HG03095 (cell line): Measurements from ENCODE around the gene COL5A1.
"Not testable (repeated sequence)": the region's sequence is repeated elsewhere in the genome, so short reads cannot be mapped to it uniquely, and the experiment has no call there.

ENCODE experiments used
- ATAC-seq: cut with Tn5 transposase; IDR thresholded peaks from one replicate; pipeline ENCODE4 v1.9.1; 2021; ENCODE audit warnings: moderate library complexity; ENCODE audit not compliant: unreplicated experiment

COL5A1 gene

DNA sequence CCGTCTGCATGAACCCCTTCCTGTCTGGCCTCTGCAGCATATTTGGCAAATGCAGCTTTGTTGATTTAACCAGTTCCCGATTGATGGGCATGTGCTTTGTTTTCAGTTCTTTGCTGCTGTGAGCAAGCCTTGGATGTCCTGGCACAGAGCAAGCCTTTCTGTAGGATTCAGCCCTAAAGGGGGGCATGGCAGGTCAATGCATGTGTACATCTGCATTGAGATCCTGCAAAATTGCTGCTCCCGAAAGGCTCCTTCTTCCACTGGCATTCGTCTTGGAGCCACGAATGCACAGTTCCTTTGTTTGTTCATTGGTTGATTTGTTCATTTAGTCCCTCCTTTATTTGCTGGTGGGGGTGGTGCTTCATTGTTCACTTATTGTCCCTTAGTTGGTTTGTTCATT, 34.8 kb downstream of the COL5A1 start:
- no peak for ATAC-seq

DNA sequence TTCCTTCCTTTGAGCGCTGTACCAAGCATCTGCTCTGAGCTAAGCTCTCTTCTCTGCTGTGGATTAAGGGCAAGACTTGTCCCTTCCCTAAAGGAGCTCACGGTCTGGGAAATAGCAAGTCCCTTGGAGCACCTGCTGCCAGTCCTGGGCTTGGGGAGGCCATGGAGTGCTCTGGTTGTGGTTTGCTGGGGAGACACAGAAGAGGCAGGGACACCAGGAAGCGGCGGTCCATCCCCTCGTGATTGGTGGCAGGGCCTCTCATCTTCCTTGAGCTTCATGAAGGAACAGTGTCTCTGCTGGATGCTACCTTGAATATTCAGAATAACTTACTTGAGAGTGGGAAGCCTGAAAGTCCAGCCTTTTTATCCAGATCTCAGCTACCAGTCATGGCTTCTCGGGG, 35.3 kb downstream of the COL5A1 start:
- no peak for ATAC-seq

DNA sequence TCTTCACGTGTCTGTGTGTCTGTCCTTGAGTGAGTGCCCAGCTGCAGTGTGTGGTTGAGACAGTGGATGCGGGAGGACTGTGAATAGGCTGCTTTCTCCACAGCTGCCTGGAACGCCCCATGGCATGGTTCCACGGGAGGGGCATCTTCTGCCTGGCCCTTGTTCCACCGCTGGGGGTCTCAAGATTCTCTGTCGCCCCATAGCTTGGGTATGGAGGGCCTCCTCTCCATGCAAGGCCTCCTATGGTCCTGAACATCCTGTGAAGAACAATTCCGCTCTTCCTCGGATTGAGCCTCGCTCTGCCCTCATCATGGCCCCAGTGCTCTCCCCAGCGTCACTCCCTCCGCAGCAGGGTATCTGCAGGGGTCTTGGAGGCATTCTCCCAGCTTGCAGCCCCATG, 36.1 kb downstream of the COL5A1 start:
- no peak for ATAC-seq

DNA sequence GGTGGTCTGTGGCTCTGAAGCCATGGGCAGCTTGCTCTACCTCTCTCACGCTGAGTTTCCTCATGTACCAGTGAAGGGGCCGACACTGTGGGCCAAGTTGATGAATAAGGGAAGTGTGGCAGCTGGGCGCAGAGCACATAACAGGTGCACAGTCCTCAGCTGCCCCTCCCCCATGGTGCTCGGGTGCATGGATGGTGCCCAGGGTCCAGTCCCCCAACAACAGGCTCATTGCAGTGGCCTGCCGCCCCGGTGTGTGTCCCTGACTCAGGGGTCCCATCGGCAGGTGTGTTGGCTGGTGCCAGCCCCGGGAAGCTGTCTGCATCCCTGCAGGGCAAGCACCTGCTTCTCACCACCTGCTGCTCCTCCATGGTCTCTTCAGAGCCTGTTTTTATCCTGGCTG, 36.6 kb downstream of the COL5A1 start:
- ATAC-seq, result no peak

DNA sequence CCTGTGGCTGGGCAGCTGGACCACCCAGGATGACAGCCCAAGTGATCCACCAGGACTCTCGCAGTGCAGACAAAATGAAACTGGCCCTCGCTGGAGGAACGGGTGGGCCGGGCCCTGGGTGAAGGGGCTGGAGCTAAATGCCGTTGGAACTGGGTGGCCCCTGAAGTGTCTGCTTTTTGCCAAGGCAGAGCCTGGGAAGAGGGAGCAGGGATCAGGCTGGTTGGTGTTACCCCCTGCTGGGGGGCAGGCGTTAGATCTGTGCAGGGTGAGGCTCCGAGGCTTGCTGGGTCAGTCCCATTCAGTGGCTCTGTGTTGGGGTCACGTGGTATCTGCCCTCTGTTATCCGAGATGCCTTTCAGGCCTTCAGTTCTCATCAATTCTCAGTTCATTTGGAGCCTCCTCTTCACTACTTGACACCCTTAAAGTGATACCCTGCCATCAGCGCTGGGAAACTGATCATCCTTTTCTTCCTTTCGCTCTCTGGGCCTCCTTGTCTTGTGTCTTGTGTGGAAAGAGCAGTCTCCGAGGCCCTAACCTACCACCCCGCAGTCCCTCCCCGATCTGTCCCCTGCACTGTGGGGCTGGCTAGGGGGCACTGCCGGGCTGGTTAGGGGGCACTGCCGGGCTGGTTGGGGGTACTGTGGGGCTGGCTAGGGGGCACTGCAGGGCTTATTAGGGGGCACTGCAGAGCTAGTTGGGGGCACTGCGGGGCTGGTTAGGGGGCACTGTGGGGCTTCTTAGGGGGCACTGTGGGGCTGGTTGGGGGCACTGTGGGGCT, 37.3 kb downstream of the COL5A1 start:
- ATAC-seq, result no peak

- no peak for ATAC-seq
These were observed 38.2 kb downstream of the COL5A1 start for GRCh38 chr9:134679616-134680392.

DNA sequence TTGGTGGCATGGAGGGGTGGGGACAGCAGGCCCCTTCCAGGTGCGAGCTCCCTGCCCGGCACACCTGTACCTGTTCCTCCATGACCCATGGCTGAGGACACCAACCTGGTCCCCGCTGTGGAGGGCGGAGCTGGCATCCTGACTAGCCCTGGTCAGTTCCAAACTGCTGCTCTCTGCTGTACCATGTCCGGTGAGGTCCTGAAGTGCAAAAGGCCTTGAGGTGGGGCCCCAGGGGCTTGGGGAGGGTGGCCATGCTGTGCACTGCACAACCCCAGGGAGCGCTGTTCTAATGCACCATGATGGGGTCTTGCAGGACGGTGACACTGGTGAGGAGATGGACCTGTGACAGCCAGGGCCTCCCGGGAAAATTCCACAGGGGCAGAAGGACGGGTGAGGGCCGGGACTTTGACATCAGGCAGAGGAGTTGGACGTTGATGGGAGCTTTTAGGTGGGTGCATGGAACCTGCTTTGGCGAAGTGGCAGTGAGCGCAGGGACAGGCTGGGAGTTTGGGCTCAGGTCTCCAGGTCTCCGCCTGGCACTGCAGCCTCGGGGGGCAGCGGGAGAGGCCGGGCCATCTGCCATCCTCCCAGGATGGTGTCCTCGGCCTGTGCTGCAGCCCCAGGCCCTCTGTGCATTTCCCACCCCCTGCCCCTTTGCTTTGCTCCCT, 38.9 kb downstream of the COL5A1 start:
- ATAC-seq, result no peak

- no peak for ATAC-seq
These were observed 39.6 kb downstream of the COL5A1 start for GRCh38 chr9:134681061-134681661.

DNA sequence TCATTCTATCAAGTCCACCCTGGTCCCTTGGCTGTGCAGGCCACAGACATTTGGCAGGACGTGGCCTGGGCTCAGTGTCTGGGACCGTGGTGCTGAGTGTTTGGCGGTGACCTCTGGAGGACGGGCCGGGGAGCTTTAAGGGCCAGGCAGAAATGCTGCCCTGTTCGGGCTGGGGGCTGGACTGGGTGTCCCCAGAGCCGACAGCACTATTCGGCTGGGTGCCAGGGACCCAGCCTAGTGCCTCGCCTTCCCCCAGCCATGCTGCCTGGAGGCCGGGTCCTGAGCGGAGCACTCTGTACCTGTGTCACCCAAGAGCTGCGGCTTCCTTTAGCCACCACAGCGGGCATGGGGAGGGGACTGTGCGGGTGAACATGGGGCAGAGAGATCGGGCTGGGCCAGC, 40.4 kb downstream of the COL5A1 start:
- ATAC-seq, result no peak

DNA sequence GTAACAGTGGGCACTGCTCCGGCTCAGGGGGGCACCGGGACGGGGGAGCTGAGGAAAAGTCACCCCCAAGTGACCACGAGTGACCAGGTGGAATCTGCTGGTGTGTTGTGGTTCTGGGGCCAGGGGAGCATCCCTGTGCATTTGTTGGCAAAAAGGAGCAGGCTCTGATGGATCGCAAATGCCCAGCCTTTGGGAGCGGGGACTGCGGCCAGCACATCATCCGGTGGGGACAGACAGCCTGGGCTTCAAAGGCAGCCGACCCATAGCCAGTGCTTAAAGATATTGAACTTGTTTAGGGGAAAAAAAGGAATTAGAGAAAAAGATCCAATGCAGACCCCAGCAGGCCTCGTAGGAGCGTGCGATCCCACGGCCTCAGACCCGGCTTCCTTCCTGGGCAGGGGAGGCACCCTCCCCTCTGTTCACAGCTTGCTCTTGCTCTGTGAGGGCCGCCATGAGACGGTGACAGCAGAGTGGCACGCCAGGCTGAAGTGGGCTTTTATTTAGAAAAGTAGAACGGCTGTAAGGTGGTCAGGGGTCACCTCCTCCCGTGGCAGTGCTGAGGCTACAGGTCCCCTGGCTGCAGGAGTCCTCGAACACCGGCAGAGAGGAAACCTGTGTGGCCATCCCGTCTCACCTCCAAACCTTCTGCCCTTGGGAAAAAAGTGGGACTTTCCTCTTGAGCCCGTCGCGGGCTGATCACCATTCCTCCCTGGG, 41.2 kb downstream of the COL5A1 start:
- no peak for ATAC-seq

DNA sequence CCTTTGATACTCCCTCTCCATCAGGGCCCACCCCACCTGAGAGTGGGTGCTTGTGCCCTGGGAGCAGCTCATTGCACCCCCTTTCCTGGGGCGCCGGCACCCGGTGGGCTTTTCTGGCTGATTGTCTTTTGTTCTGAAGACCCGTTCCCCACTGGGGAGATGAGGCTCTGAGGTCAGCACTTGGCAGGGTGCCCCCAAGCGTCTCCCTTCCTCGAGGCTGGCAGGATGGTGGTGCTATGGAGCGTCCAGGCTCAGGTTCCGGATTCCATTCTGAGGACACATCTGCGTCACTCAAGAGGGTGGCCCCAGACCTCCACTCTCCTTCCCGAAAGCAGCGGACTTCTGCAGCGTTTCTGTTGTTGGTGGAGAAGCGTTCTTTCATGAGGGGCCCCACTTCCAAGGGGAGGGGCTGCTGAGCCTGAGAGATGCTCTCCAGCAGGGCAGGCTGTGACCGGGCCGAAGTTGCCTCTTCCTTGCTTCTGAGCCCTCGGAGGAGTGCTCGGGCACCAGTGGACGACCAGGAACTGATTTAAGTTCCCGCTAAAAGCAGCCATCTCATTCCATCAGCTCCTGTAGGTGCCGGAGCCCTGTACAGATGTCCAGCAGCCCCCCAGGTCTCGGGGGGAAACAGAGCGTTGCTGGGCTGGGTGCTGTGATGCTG, 42.2 kb downstream of the COL5A1 start:
- no peak for ATAC-seq

- ATAC-seq, result no peak
These were observed 42.7 kb downstream of the COL5A1 start for GRCh38 chr9:134684375-134684723.

GRCh38 chr9:134684941-134685340, 43.3 kb downstream of the COL5A1 start:
- ATAC-seq, result not testable (repeated sequence)

DNA sequence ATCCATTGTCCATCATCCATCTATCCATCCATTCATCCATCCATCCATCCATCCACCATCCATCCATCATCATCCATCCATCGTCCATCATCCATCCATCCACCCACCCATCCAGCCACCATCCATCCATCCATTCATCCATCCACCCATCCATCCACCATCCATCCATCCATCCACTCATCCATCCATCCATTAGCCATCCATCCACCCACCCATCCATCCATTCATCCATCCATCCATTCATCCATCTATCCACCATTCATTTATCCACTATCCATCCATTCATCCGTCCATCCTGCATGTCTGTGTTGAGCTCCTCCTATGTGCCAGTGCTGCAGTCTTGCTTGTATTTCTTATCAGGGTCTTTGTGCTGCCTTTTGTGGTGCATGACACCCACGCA, 44.2 kb downstream of the COL5A1 start:
- ATAC-seq, result no peak

DNA sequence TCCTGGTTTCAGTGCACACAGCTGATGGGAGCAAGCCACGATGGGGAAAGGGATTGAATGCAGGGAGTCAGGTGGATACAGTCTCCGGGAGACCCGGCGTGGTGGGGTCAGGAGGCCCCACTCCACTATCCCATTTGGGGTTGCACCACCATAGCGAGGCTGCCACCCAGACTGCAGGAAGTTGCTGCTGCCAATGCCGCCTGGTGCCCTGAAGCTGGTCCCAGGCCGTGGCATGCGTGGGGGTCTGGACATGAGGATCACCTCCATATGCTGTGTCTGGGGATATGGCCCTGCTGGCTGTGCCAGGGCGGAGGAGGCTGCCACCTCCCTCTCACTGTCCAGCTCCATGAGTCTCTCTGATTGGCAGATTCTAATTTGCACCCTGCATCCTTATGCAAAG, 45.3 kb downstream of the COL5A1 start:
- no peak for ATAC-seq

GRCh38 chr9:134687556-134687955, 46.0 kb downstream of the COL5A1 start:
- ATAC-seq, result no peak

- no peak for ATAC-seq
These were observed 46.6 kb downstream of the COL5A1 start for GRCh38 chr9:134688231-134688630.

DNA sequence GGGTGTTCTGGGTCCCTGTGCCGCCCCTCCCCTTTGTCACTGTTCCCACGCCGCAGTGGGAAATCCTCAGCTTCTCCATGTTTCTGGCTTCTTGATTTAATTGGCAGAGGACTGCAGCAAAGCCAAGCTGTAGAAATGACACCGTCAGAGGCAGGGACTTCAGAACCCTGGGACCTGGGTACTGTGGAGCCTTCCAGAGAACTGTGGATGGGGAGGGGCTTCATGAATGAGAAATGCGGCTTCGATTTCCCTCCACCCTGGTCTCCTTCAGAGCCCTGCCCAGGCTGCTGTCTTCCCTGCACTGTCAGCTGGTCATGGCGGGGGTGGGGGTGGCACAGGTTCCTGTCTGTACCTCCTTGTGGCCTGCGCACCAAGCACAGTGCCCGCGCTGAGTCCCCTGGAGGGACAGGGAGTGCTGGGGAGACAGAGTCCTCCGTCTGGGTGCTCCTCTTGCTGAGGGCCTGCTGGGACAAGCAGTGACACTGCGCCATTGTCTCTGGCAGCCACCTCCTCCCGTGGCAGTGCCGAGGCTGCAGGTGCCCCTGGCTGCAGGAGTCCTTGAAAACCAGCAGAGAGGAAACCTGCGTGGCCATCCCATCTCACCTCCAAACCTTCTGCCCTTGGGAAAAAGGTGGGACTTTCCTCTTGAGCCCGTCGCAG, 47.2 kb downstream of the COL5A1 start:
- ATAC-seq, result no peak

GRCh38 chr9:134689321-134690181, 47.9 kb downstream of the COL5A1 start:
- no peak for ATAC-seq
